MCF 10A (cell line): ENCODE measurements around the gene SKIC2. TPM values are rescaled to one million over a fixed set of nuclear protein-coding genes. Genes with fewer than 3 reads are reported as not detected.

ENCODE experiments used
- BruUV-seq: library from RNA; stranded (reverse); fragments of 400-500 nt; replicated peaks from 2 replicates; lab custom pipeline; 2021; lab: Mats Ljungman, UMichigan
- CTCF ChIA-PET: fragments of 300-600 bp; sonication (Branson Sonifier 250); formaldehyde crosslinking; extraction: SDS; loops from one replicate; lab custom pipeline; 2021; ENCODE audit warnings: antibody characterized with exemption, inconsistent platforms; lab: Yijun Ruan, JAX
- POLR2A ChIA-PET: fragments of 300-600, 350-650 bp; sonication (Branson Sonifier 250); formaldehyde crosslinking; extraction: SDS; loops from one replicate; lab custom pipeline; 2020; ENCODE audit warnings: antibody characterized with exemption, inconsistent platforms; lab: Yijun Ruan, JAX
- DNase-seq: peaks from one replicate; pipeline ENCODE4 v3.0.0-alpha.2; 2018; ENCODE audit not compliant: unreplicated experiment
- H3K27ac Mint-ChIP-seq: one replicate; pipeline ENCODE4 v1.8.0; 2022; ENCODE audit warnings: mild to moderate bottlenecking, low read depth, mixed read lengths; ENCODE audit not compliant: unreplicated experiment
- H3K27me3 Mint-ChIP-seq: one replicate; pipeline ENCODE4 v1.8.0; 2022; ENCODE audit warnings: mixed read lengths; ENCODE audit not compliant: insufficient read depth, unreplicated experiment
- H3K36me3 Mint-ChIP-seq: one replicate; pipeline ENCODE4 v1.8.0; 2022; ENCODE audit warnings: mild to moderate bottlenecking, moderate library complexity, mixed read lengths; ENCODE audit not compliant: insufficient read depth, unreplicated experiment
- H3K4me1 Mint-ChIP-seq: one replicate; pipeline ENCODE4 v1.8.0; 2022; ENCODE audit warnings: mixed read lengths; ENCODE audit not compliant: insufficient read depth, unreplicated experiment
- H3K4me3 Mint-ChIP-seq: one replicate; pipeline ENCODE4 v1.8.0; 2022; ENCODE audit warnings: mild to moderate bottlenecking, moderate library complexity, mixed read lengths; ENCODE audit not compliant: unreplicated experiment
- H3K9me3 Mint-ChIP-seq: one replicate; pipeline ENCODE4 v1.8.0; 2022; ENCODE audit warnings: mixed read lengths; ENCODE audit not compliant: unreplicated experiment
- CTCF ChIP-seq: fragments of 200-600 bp; IDR thresholded peaks from one replicate; pipeline ENCODE4 v1.8.0; 2022; ENCODE audit warnings: antibody characterized with exemption, mild to moderate bottlenecking; ENCODE audit not compliant: unreplicated experiment
- intact Hi-C: fragments of 100-400 bp; cut with micrococcal nuclease; formaldehyde crosslinking; loops from 2 replicates; pipeline ENCODE4 v1.14.1; 2022
- total RNA-seq: library from RNA; stranded (reverse); gene quantifications from 2 replicates; pipeline ENCODE4 v1.2.3, GENCODE V29; 2022

Gene SKIC2
- total RNA-seq, 1 experiment from 2014 or later, result 53.1 TPM

- H3K27me3 Mint-ChIP-seq, result no peaks in the 10 kb centered on the region
- ChIA-PET POLR2A (interaction anchor here (1.3 kb wide), 1 partner anchor 9 kb away, joined by 5 read pairs; no protein-coding TSS in a partner anchor), CTCF (interaction anchor here (0.6 to 1.1 kb wide), 2 partner anchors 11 to 301 kb away, joined by 3 read pairs; no protein-coding TSS in a partner anchor)
- H3K4me1 Mint-ChIP-seq, result peaks cover 9% of the 10 kb centered on the region
- peaks cover 79% of the 10 kb centered on the region for H3K36me3 Mint-ChIP-seq
- intact Hi-C loops, result no loop called here
- no TSS peak for BruUV-seq
- no peak for TF ChIP-seq CTCF
- no peak overlapping the region for H3K4me3 Mint-ChIP-seq
- no peak for DNase-seq
- H3K27ac Mint-ChIP-seq, result no peak overlapping the region
- no peaks in the 10 kb centered on the region for H3K9me3 Mint-ChIP-seq
Measured at GRCh38 chr6:31963921-31964320, 4.9 kb downstream of the SKIC2 start.

GRCh38 chr6:31965700-31966099, 6.7 kb downstream of the SKIC2 start:
- BruUV-seq, result no TSS peak
- Mint-ChIP-seq H3K4me3 (no peak overlapping the region), H3K9me3 (no peaks in the 10 kb centered on the region), H3K27ac (no peak overlapping the region), H3K4me1 (peaks cover 11% of the 10 kb centered on the region), H3K27me3 (no peaks in the 10 kb centered on the region), H3K36me3 (peaks cover 88% of the 10 kb centered on the region)
- intact Hi-C loops, result no loop called here
- POLR2A ChIA-PET, result no interaction called here
- CTCF ChIA-PET, result interaction anchor here (0.7 to 3.9 kb wide), 2 partner anchors 13 to 1050 kb away, joined by 3 to 14 read pairs; no protein-coding TSS in a partner anchor
- no peak for TF ChIP-seq CTCF
- no peak for DNase-seq

- intact Hi-C loops, result no loop called here
- TF ChIP-seq CTCF, result no peak
- H3K4me1 Mint-ChIP-seq, result peaks cover 11% of the 10 kb centered on the region
- H3K4me3 Mint-ChIP-seq, result no peak overlapping the region
- H3K9me3 Mint-ChIP-seq, result no peaks in the 10 kb centered on the region
- BruUV-seq, result no TSS peak
- no peaks in the 10 kb centered on the region for H3K27me3 Mint-ChIP-seq
- peaks cover 88% of the 10 kb centered on the region for H3K36me3 Mint-ChIP-seq
- ChIA-PET CTCF (interaction anchor here (3.9 kb wide), 1 partner anchor 14 kb away, joined by 14 read pairs; no protein-coding TSS in a partner anchor), POLR2A (no interaction called here)
- no peak for DNase-seq
- no peak overlapping the region for H3K27ac Mint-ChIP-seq
Measured at GRCh38 chr6:31966506-31966905, 7.5 kb downstream of the SKIC2 start.

GRCh38 chr6:31966997-31967925, 8.3 kb downstream of the SKIC2 start:
- no TSS peak for BruUV-seq
- POLR2A ChIA-PET, result interaction anchor here (0.5 kb wide), 1 partner anchor 886 kb away, joined by 3 read pairs; the partner anchor contains the start of gene TAP1
- H3K27me3 Mint-ChIP-seq, result no peaks in the 10 kb centered on the region
- TF ChIP-seq CTCF, result no peak
- CTCF ChIA-PET, result interaction anchor here (3.9 kb wide), 1 partner anchor 15 kb away, joined by 14 read pairs; no protein-coding TSS in a partner anchor
- H3K27ac Mint-ChIP-seq, result no peak overlapping the region
- peaks cover 86% of the 10 kb centered on the region for H3K36me3 Mint-ChIP-seq
- DNase-seq, result no peak
- H3K4me1 Mint-ChIP-seq, result peaks cover 11% of the 10 kb centered on the region
- H3K4me3 Mint-ChIP-seq, result no peak overlapping the region
- H3K9me3 Mint-ChIP-seq, result no peaks in the 10 kb centered on the region
- intact Hi-C loops, result no loop called here
